K562 (cell line): ENCODE data around the gene TUFM. TPM values are rescaled to one million over a fixed set of nuclear protein-coding genes. Genes with fewer than 3 reads are reported as not detected.

ENCODE experiments used
- ATAC-seq: fragments of 200-7000 bp; cut with Tn5 transposase; 3 replicates; pipeline ENCODE4 v1.9.1; 2020; ENCODE audit warnings: moderate library complexity
- BruUV-seq: library from RNA; stranded (reverse); fragments of 400-500 nt; replicated peaks from 2 replicates; lab custom pipeline; 2021; lab: Mats Ljungman, UMichigan
- CTCF ChIA-PET: fragments of 300-600 bp; formaldehyde crosslinking; extraction: SDS; loops from one replicate; lab custom pipeline; 2021; ENCODE audit warnings: low intra/inter-chr PET ratio; lab: Yijun Ruan, JAX
- POLR2A ChIA-PET: fragments of 300-600, 350-650 bp; sonication (Branson Sonifier 250); formaldehyde crosslinking; extraction: SDS; loops from one replicate; lab custom pipeline; 2021; ENCODE audit warnings: antibody characterized with exemption, inconsistent platforms; lab: Yijun Ruan, JAX
- DNase-seq, 4 experiments: peaks; one replicate each; pipeline versions ENCODE4 v3.0.0 to v3.0.0-alpha.2; 2011 to 2018; ENCODE audit warnings: low spot score in 3 of 4, mixed read lengths in 3 of 4; ENCODE audit errors: extremely low read depth in 1 of 4
- FAIRE-seq: peaks from 2 replicates; lab custom pipeline; 2011; peaks lifted over from hg19 to GRCh38; lab: Jason Lieb, UNC
- H2AFZ ChIP-seq: 2 replicates; pipeline ENCODE4 v1.6.0; 2011; ENCODE audit warnings: low read depth, low read length, control low read depth, inconsistent platforms
- H3K27ac ChIP-seq: fragments of 200-600 bp; 3 replicates; pipeline ENCODE4 v1.8.0; 2011; ENCODE audit warnings: low read depth, mild to moderate bottlenecking, control low read depth, inconsistent platforms, low read length, moderate library complexity, mixed read lengths; ENCODE audit errors: extremely low read depth
- H3K27me3 ChIP-seq, 2 experiments: fragments of 300-600 bp in 1 of 2; 2 replicates in 1 of 2; 3 replicates in 1 of 2; pipeline versions ENCODE4 v1.6.0 to v1.8.0; 2011; ENCODE audit warnings: inconsistent platforms in 2 of 2, low read length in 2 of 2, mild to moderate bottlenecking in 1 of 2, mixed read lengths in 1 of 2, moderate library complexity in 1 of 2; ENCODE audit not compliant: control insufficient read depth in 2 of 2, insufficient read depth in 2 of 2
- H3K36me3 ChIP-seq: fragments of 300-600 bp; 3 replicates; pipeline ENCODE4 v1.8.0; 2011; ENCODE audit warnings: mild to moderate bottlenecking, low read length, inconsistent platforms; ENCODE audit not compliant: control insufficient read depth, insufficient read depth
- H3K4me1 ChIP-seq, 2 experiments: fragments of 200-600 bp in 1 of 2; replicated peaks in 1 of 2; 2 replicates in 1 of 2; 3 replicates in 1 of 2; pipeline versions ENCODE4 v1.5.1 to v1.8.0; 2011; ENCODE audit warnings: inconsistent platforms in 2 of 2, low read length in 2 of 2, mild to moderate bottlenecking in 1 of 2, mixed read lengths in 1 of 2, moderate library complexity in 1 of 2; ENCODE audit not compliant: control insufficient read depth in 2 of 2, insufficient read depth in 2 of 2
- H3K4me2 ChIP-seq: 2 replicates; pipeline ENCODE4 v1.6.1; 2011; ENCODE audit warnings: low read length, control low read depth, inconsistent platforms, mixed read lengths; ENCODE audit not compliant: insufficient read depth
- H3K4me3 ChIP-seq: fragments of 200-600 bp; sonication (generic), shearing (Covaris generic); 2 replicates; pipeline ENCODE4 v1.5.1; 2016; ENCODE audit warnings: control low read depth, inconsistent platforms
- H3K79me2 ChIP-seq: fragments of 200-600 bp; 3 replicates; pipeline ENCODE4 v1.8.0; 2011; ENCODE audit warnings: low read length, inconsistent platforms; ENCODE audit not compliant: control insufficient read depth, insufficient read depth
- H3K9ac ChIP-seq, 2 experiments: 2 replicates each; pipeline versions ENCODE4 v1.6.0 to v1.6.1; 2011; ENCODE audit warnings: low read depth in 2 of 2, low read length in 2 of 2, control low read depth in 1 of 2, inconsistent platforms in 1 of 2, mild to moderate bottlenecking in 1 of 2, mixed read lengths in 1 of 2; ENCODE audit not compliant: insufficient read depth in 1 of 2
- H3K9me1 ChIP-seq: one replicate; pipeline ENCODE4 v1.6.0; 2011; ENCODE audit warnings: inconsistent platforms, mild to moderate bottlenecking, low read length, moderate library complexity; ENCODE audit not compliant: control insufficient read depth, insufficient read depth
- H3K9me3 ChIP-seq: replicated peaks from 2 replicates; pipeline ENCODE4 v1.5.1; 2011; ENCODE audit warnings: low read depth, low read length, inconsistent platforms; ENCODE audit not compliant: control insufficient read depth, insufficient read depth
- H4K20me1 ChIP-seq: replicated peaks from 2 replicates; pipeline ENCODE4 v1.6.1; 2011; ENCODE audit warnings: low read length, inconsistent platforms, mixed read lengths; ENCODE audit not compliant: control insufficient read depth, insufficient read depth
- ASH1L ChIP-seq: fragments of 450-650 bp; IDR thresholded peaks from 2 replicates; pipeline ENCODE4 v1.6.1; 2018; ENCODE audit warnings: borderline replicate concordance, mild to moderate bottlenecking, low read depth; ENCODE audit not compliant: partially characterized antibody
- DDX20 ChIP-seq: fragments of 450-650 bp; IDR thresholded peaks from 2 replicates; pipeline ENCODE4 v1.6.1; 2016; ENCODE audit warnings: missing genetic modification characterization, low read depth, mild to moderate bottlenecking, missing compliant biosample characterization, moderate library complexity
- ELF2 ChIP-seq: fragments of 250-450 bp; sonication (Bioruptor Pico); IDR thresholded peaks from 2 replicates; pipeline ENCODE4 v1.5.0; 2021; ENCODE audit warnings: mild to moderate bottlenecking
- KLF6 ChIP-seq: fragments of 250-450 bp; sonication (Bioruptor Pico); IDR thresholded peaks from 2 replicates; pipeline ENCODE4 v1.4.0; 2020; ENCODE audit warnings: mild to moderate bottlenecking, moderate library complexity, borderline replicate concordance
- MAFF ChIP-seq: IDR thresholded peaks from 2 replicates; pipeline ENCODE4 v1.6.1; 2012; ENCODE audit warnings: low read length, improper control_type of control experiment
- MTA3 ChIP-seq: fragments of 450-650 bp; formaldehyde crosslinking; IDR thresholded peaks from 2 replicates; pipeline ENCODE4 v1.6.1; 2017; ENCODE audit warnings: mild to moderate bottlenecking, borderline replicate concordance
- NCOA4 ChIP-seq: fragments of 450-650 bp; IDR thresholded peaks from 2 replicates; pipeline ENCODE4 v1.6.1; 2018; ENCODE audit warnings: mild to moderate bottlenecking; ENCODE audit not compliant: partially characterized antibody
- PHF21A ChIP-seq: fragments of 450-650 bp; IDR thresholded peaks from 2 replicates; pipeline ENCODE4 v1.6.1; 2017; ENCODE audit warnings: low read depth, borderline replicate concordance
- PYGO2 ChIP-seq: fragments of 450-650 bp; IDR thresholded peaks from 2 replicates; pipeline ENCODE4 v1.6.1; 2016; ENCODE audit warnings: mild to moderate bottlenecking, missing genetic modification characterization, moderate library complexity, missing compliant biosample characterization
- RBM25 ChIP-seq: fragments of 200-400 bp; formaldehyde crosslinking; IDR thresholded peaks from 2 replicates; pipeline ENCODE4 v1.6.1; 2018; ENCODE audit warnings: low read length, low read depth, moderate library complexity; ENCODE audit not compliant: severe bottlenecking
- RFX1 ChIP-seq: fragments of 450-650 bp; IDR thresholded peaks from 2 replicates; pipeline ENCODE4 v1.6.1; 2016; ENCODE audit warnings: mild to moderate bottlenecking, moderate library complexity
- SIN3A ChIP-seq, 2 experiments: fragments of 150-350 bp in 1 of 2; IDR thresholded peaks; 2 replicates each; pipeline ENCODE4 v1.6.1; 2011 to 2016; ENCODE audit warnings: borderline replicate concordance in 2 of 2, low read depth in 2 of 2, low read length in 2 of 2, mild to moderate bottlenecking in 2 of 2, moderate library complexity in 2 of 2; ENCODE audit not compliant: control insufficient read depth in 1 of 2
- SIX5 ChIP-seq, 2 experiments: IDR thresholded peaks; 2 replicates each; pipeline ENCODE4 v1.6.1; 2011; ENCODE audit warnings: low read length in 2 of 2, borderline replicate concordance in 1 of 2, low read depth in 1 of 2, mild to moderate bottlenecking in 1 of 2, moderate library complexity in 1 of 2; ENCODE audit not compliant: insufficient read depth in 1 of 2
- SMARCA4 ChIP-seq: fragments of 450-650 bp; IDR thresholded peaks from 2 replicates; pipeline ENCODE4 v1.6.1; 2016
- SRF ChIP-seq, 2 experiments: fragments of 250-450, 450-650 bp in 1 of 2; sonication (Bioruptor Pico) in 1 of 2; sonication (generic) in 1 of 2; formaldehyde crosslinking; IDR thresholded peaks; 2 replicates each; pipeline versions ENCODE4 v1.5.0 to v1.5.1; 2020 to 2022; ENCODE audit warnings: mild to moderate bottlenecking in 1 of 2, missing genetic modification reagents in 1 of 2
- TCFL5 ChIP-seq: fragments of 250-450 bp; sonication (Bioruptor Pico); conservative IDR thresholded peaks from 2 replicates; pipeline ENCODE4 v1.6.1; 2021; ENCODE audit warnings: mild to moderate bottlenecking, moderate library complexity, matching md5 sums
- XRCC3 ChIP-seq: fragments of 450-650 bp; IDR thresholded peaks from 2 replicates; pipeline ENCODE4 v1.6.1; 2017; ENCODE audit warnings: mild to moderate bottlenecking, moderate library complexity
- ZBTB1 ChIP-seq: sonication (generic); formaldehyde crosslinking; IDR thresholded peaks from 2 replicates; pipeline ENCODE4 v1.8.1; 2023; ENCODE audit warnings: missing genetic modification reagents, low read depth, mild to moderate bottlenecking, borderline replicate concordance
- ZNF12 ChIP-seq: sonication (generic); formaldehyde crosslinking; IDR thresholded peaks from 2 replicates; pipeline ENCODE4 v1.4.0; 2020; ENCODE audit warnings: mild to moderate bottlenecking, missing genetic modification reagents
- WGBS: fragments of 100-300 bp; shearing (Covaris generic); methylation state at CpG from one replicate; pipeline ENCODE4 v1.1.6; 2016; ENCODE audit warnings: low coverage, mixed read lengths; ENCODE audit not compliant: insufficient coverage; ENCODE audit errors: missing lambda C conversion rate; 5-methylcytosine and 5-hydroxymethylcytosine counted together
- in situ Hi-C: fragments of 300-500 bp; cut with MboI; formaldehyde crosslinking; loops from 4 replicates; pipeline ENCODE4 v1.15.0; 2018; ENCODE audit warnings: inconsistent platforms, mixed read lengths
- intact Hi-C: fragments of 100-400 bp; cut with micrococcal nuclease; formaldehyde crosslinking; loops from 2 replicates; pipeline ENCODE4 v1.14.2; 2022
- polyA plus RNA-seq, 8 experiments: library from polyadenylated mRNA; depleted of rRNA in 4 of 8; stranded (reverse) in 5 of 8; unstranded in 3 of 8; fragments of >200 nt; fragmentation: Nextera tagmentation in 2 of 8; fragmentation: Illumina TruSeq in 1 of 8; extraction: Ambion mirVana in 2 of 8; extraction: Trizol in 1 of 8; gene quantifications; 2 replicates each; pipeline versions ENCODE4 v1.2.1 to v1.2.3, GENCODE V29; 2011 to 2014; ENCODE audit warnings: inconsistent platforms in 1 of 8, missing spikeins in 1 of 8
- total RNA-seq, 7 experiments: library from RNA; depleted of rRNA in 6 of 7; stranded (reverse); fragments of >200 nt in 6 of 7; fragmentation: Illumina TruSeq in 2 of 7; extraction: Trizol in 2 of 7; gene quantifications; 2 replicates each; pipeline versions ENCODE4 v1.2.1 to v1.2.3, GENCODE V29; 2011 to 2021; ENCODE audit warnings: low replicate concordance in 1 of 7
- TF ChIP-seq, protein P1 (sequence below): fragments of 250-450 bp; sonication (Bioruptor Pico); IDR thresholded peaks from 2 replicates; pipeline ENCODE4 v1.4.0; 2020

TUFM gene
- total and polyA plus RNA-seq, 9 of the 15 experiments (the other 6 are each of a cell fraction or from before 2014, with no cell fraction given): 34.1 to 434 (median 256) TPM

GRCh38 chr16:28865001-28865688 is 19.0 kb upstream of the TUFM start:
- Histone ChIP-seq H3K9me3 (no peaks in the 10 kb centered on the region), H3K4me3 (peak overlapping the region; percentile 88; the same call in 1 of the 2 replicates), H3K36me3 (peaks cover 49% of the 10 kb centered on the region; the same call in 2 of the 3 replicates), H3K9me1 (no peaks in the 10 kb centered on the region), H3K4me1 (peaks cover 14 to 30% of the 10 kb centered on the region in 2 experiments), H3K27me3 (no peaks in the 10 kb centered on the region), H3K9ac (peak overlapping the region; percentile 93 to 99), H3K27ac (peak overlapping the region; percentile 99; the same call in 2 of the 3 replicates), H4K20me1 (peaks cover 9% of the 10 kb centered on the region; the same call in 1 of the 2 replicates)
- CTCF ChIA-PET: no interaction called here
- in situ Hi-C loops (no loop called here), intact Hi-C loops (no loop called here)
- DNase-seq (no peak), ATAC-seq (no peak), FAIRE-seq (no peak)
- BruUV-seq: TSS peak; percentile 65
- TF ChIP-seq SRF (CRISPR knock-in tag; IDR thresholded peaks at IDR 0.05) (no peak), TCFL5 (CRISPR knock-in tag) (no peak), NCOA4 (no peak), SIN3A (IDR thresholded peaks at IDR 0.05; ENCODE audit: borderline replicate concordance in 2 of 2, control insufficient read depth in 1 of 2, low read depth in 2 of 2, low read length in 2 of 2) (no peak), MTA3 (no peak), ELF2 (CRISPR knock-in tag) (no peak), ZNF12 (no peak), PYGO2 (tag) (no peak), SMARCA4 (no peak), KLF6 (CRISPR knock-in tag) (no peak), PHF21A (no peak), ASH1L (no peak), ZBTB1 (CRISPR knock-in tag) (no peak), DDX20 (tag) (no peak), RFX1 (no peak), XRCC3 (no peak), SIX5 (IDR thresholded peaks at IDR 0.05; ENCODE audit: borderline replicate concordance in 1 of 2, insufficient read depth in 1 of 2, low read depth in 1 of 2, low read length in 2 of 2) (no peak), MAFF (no peak), RBM25 (no peak)
- TF ChIP-seq, protein P1, sequence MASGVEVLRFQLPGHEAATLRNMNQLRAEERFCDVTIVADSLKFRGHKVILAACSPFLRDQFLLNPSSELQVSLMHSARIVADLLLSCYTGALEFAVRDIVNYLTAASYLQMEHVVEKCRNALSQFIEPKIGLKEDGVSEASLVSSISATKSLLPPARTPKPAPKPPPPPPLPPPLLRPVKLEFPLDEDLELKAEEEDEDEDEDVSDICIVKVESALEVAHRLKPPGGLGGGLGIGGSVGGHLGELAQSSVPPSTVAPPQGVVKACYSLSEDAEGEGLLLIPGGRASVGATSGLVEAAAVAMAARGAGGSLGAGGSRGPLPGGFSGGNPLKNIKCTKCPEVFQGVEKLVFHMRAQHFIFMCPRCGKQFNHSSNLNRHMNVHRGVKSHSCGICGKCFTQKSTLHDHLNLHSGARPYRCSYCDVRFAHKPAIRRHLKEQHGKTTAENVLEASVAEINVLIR (CRISPR knock-in tag): no peak
- TF ChIP-seq, all 486 proteins: peak for 0
- Histone ChIP-seq H3K4me2 (peak overlapping the region; percentile 99), H3K79me2 (peaks cover 53% of the 10 kb centered on the region), H2AFZ (no peak overlapping the region)
- WGBS: 67% methylated on average over 11 of the region's 12 CpGs
- POLR2A ChIA-PET: interaction anchor here (0.5 to 5.6 kb wide), 12 partner anchors 9 to 925 kb away, joined by 3 to 99 read pairs (median 4); partner anchors contain the start of genes KIF22 and TUFM
